H7 (cell line): ENCODE measurements around the gene MEGF6. TPM values are rescaled to one million over a fixed set of nuclear protein-coding genes. Genes with fewer than 3 reads are reported as not detected.
"Not testable (repeated sequence)": the region's sequence is repeated elsewhere in the genome, so short reads cannot be mapped to it uniquely, and the experiment has no call there.

Experiments
- DNase-seq: peaks from one replicate; pipeline ENCODE4 v3.0.0; 2012
- H3K27me3 ChIP-seq: 2 replicates; pipeline ENCODE4 v1.6.0; 2011; ENCODE audit warnings: mild to moderate bottlenecking, low read length; ENCODE audit not compliant: control insufficient read depth, insufficient read depth
- H3K36me3 ChIP-seq: replicated peaks from 2 replicates; pipeline ENCODE4 v1.5.1; 2011; ENCODE audit warnings: low read length; ENCODE audit not compliant: control insufficient read depth, insufficient read depth
- H3K4me3 ChIP-seq: 2 replicates; pipeline ENCODE4 v1.5.1; 2011; ENCODE audit warnings: low read depth, mild to moderate bottlenecking, control low read depth, low read length, moderate library complexity; ENCODE audit not compliant: insufficient read depth
- total RNA-seq: library from RNA; depleted of rRNA; stranded (reverse); fragments of >200 nt; shearing (Covaris generic); gene quantifications from 2 replicates; pipeline ENCODE4 v1.2.3, GENCODE V29; 2014

The MEGF6 gene
- total RNA-seq, 1 experiment from 2014 or later, result 27.1 TPM

DNA sequence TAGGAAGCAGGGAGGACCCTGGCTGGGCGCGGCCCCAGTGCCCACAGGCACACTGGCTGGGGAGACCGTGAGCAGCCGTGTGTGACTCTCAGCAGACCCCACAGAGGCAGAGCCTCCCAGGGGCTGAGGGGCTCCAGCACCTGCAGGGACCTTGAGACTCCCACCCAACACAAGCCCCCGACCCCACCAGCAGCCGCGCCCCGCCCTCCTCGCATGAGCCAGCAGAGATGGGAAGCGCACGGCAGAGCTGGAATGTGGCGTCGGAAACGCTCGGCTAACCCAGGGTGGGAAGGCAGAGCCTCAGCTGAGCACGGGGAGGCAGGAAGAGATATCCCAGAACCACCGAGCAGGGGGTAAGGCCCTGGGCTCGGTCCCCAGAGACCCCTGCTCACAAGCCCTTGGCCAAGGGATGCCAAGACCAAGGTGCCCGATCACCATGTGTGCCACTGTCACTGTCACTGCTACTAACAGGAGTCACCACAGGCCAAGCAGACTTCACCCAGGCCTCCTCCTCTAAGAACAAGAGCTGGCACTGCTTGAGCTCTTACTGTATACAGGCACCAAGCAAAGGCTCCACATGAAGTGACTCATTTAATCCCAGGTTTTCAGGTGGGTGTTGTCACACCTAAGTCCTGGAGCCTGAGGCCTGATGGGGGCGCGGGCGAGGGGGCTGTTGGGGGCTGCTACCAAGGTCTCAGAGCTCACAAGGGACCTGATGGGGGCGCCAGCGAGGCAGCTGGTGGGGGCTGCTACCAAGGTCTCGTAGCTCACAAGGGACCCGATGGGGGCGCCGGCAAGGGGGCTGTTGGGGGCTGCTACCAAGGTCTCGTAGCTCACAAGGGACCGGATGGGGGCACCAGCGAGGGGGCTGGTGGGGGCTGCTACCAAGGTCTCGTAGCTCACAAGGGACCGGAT, 20.1 kb downstream of the MEGF6 start:
- H3K4me3 ChIP-seq, result no peak overlapping the region
- no peaks in the 10 kb centered on the region for H3K27me3 ChIP-seq
- no peaks in the 10 kb centered on the region for H3K36me3 ChIP-seq
- peak; percentile 90 for DNase-seq

DNA sequence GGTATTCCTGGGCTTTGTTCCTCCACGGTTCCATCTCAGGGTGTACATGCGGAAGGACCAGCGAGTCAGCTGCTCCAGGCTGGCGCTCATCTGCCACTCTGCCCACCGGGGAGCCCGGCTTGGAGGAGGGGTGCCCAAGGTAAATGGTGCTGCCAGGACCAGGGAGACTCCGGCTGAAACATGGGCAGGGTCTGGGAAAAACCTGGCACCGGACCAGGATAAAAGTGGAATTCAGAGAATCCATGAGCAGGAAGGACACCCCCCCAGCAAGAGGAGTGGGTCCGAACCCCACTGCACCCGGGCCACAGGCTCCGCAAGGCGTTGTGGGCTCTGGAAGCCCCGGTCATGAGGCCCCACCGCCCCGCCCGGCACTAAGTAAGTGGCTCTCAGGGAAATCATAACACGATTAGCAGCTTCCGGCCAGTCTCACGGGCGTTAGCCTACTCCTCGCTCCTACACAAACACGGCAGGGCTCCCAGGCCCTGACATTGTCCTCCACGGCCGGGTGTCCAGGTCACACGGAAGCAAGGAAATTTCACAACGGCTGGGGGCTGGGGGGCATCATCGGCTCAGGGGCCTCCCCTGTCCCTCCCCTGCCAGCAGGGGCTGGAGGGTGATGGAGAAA, 21.1 kb downstream of the MEGF6 start:
- Histone ChIP-seq H3K36me3 (no peaks in the 10 kb centered on the region; the same call in 1 of the 2 replicates), H3K27me3 (no peaks in the 10 kb centered on the region), H3K4me3 (no peak overlapping the region)
- DNase-seq, result no peak

GRCh38 chr1:3588395-3588794, 22.9 kb downstream of the MEGF6 start:
- no peak overlapping the region for H3K4me3 ChIP-seq
- no peak for DNase-seq
- H3K27me3 ChIP-seq, result no peaks in the 10 kb centered on the region
- H3K36me3 ChIP-seq, result no peaks in the 10 kb centered on the region; the same call in none of the 2 replicates

- Histone ChIP-seq H3K4me3 (no peak overlapping the region), H3K27me3 (no peaks in the 10 kb centered on the region), H3K36me3 (no peaks in the 10 kb centered on the region; the same call in none of the 2 replicates)
- DNase-seq, result no peak
Observed at GRCh38 chr1:3586986-3587759, 24.1 kb downstream of the MEGF6 start.

- no peak overlapping the region for H3K4me3 ChIP-seq
- DNase-seq, result no peak
- H3K27me3 ChIP-seq, result no peaks in the 10 kb centered on the region
- no peaks in the 10 kb centered on the region; the same call in none of the 2 replicates for H3K36me3 ChIP-seq
Observed at GRCh38 chr1:3585940-3586568, 25.3 kb downstream of the MEGF6 start.

DNA sequence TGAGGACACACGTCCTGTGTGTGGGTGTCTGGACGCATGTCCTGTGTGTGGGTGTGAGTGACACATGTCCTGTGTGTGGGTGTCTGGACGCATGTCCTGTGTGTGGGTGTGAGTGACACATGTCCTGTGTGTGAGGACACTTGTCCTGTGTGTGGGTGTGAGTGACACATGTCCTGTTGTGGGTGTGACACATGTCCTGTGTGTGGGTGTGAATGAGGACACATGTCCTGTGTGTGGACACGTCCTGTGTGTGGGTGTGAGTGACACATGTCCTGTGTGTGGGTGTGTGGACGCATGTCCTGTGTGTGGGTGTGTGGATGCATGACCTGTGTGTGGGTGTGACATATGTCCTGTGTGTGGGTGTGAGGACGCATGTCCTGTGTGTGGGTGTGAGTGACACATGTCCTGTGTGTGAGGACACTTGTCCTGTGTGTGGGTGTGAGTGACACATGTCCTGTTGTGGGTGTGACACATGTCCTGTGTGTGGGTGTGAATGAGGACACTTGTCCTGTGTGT, 25.9 kb downstream of the MEGF6 start:
- H3K27me3 ChIP-seq, H3K4me3 ChIP-seq, H3K36me3 ChIP-seq, DNase-seq: not testable (repeated sequence)

DNA sequence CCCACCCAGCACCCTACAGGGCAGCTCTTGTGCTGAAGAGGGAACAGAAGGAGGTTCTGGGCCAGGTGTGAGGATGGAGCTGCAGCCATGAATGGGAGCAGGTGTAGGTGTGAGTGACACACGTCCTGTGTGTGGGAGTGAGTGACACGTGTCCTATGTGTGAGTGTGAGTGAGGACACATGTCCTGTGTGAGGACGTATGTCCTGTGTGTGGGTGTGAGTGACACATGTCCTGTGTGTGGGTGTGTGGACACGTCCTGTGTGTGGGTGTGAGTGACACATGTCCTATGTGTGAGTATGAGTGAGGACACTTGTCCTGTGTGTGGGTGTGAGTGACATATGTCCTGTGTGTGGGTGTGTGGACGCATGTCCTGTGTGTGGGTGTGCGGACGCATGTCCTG, 26.4 kb downstream of the MEGF6 start:
- H3K4me3 ChIP-seq, result no peak overlapping the region
- no peak for DNase-seq
- no peaks in the 10 kb centered on the region; the same call in none of the 2 replicates for H3K36me3 ChIP-seq
- H3K27me3 ChIP-seq, result no peaks in the 10 kb centered on the region

- not testable (repeated sequence) for H3K36me3 ChIP-seq, H3K4me3 ChIP-seq, H3K27me3 ChIP-seq
Observed at GRCh38 chr1:3583751-3584150, 27.6 kb downstream of the MEGF6 start.

GRCh38 chr1:3581296-3582036, 29.8 kb downstream of the MEGF6 start:
- H3K27me3 ChIP-seq, result no peaks in the 10 kb centered on the region
- H3K36me3 ChIP-seq, result no peaks in the 10 kb centered on the region; the same call in none of the 2 replicates
- H3K4me3 ChIP-seq, result no peak overlapping the region
- DNase-seq, result no peak

More at GRCh38 chr1:3583751-3584150, 27.6 kb downstream of the MEGF6 start:
- DNase-seq, result not testable (repeated sequence)

DNA sequence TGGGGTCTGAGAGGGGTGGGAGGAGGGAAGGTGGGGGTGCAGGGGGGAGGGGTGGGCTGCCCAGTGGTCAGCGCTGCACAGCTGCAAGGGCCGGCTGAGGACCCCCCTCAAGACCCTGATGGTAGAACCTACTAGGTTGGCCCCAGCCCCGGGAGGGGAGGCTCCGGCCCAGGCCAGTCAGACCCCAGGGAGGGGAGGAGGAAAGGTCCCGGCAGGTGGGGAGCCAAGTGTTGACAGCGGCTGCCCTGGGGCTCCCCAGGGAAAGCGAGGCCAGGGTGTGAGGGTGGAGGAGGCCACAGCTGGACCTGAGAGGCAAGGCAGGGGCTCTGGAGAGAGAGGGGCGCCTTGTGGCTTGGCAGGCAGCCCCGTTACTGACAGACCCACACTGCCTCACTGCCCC, 31.1 kb downstream of the MEGF6 start:
- no peaks in the 10 kb centered on the region; the same call in 1 of the 2 replicates for H3K36me3 ChIP-seq
- DNase-seq, result no peak
- no peaks in the 10 kb centered on the region for H3K27me3 ChIP-seq
- no peak overlapping the region for H3K4me3 ChIP-seq

- Histone ChIP-seq H3K36me3 (no peaks in the 10 kb centered on the region), H3K4me3 (no peak overlapping the region), H3K27me3 (no peaks in the 10 kb centered on the region)
- DNase-seq, result no peak
Observed at GRCh38 chr1:3579626-3580025, 31.7 kb downstream of the MEGF6 start.

GRCh38 chr1:3578906-3579305, 32.4 kb downstream of the MEGF6 start:
- Histone ChIP-seq H3K36me3 (no peaks in the 10 kb centered on the region), H3K4me3 (no peak overlapping the region), H3K27me3 (no peaks in the 10 kb centered on the region)
- no peak for DNase-seq

DNA sequence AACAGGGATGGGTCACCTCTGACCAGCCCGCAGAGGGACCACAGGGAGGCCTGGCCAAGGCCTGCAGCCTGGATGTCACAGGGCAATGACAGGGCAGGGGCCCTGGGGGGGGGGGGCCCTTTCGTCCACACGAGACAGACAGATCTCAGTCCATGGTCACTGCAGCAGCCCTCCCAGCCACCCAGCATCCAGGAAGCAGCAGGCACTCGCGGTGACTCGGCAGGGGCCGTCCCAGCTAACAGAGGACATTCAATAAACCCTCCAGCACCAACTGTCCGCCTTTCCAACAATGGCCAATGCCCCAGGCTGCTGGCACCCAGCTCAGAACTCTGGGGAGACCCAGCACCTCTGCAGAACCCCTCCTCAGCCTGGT, 32.9 kb downstream of the MEGF6 start:
- Histone ChIP-seq H3K36me3 (no peaks in the 10 kb centered on the region), H3K4me3 (no peak overlapping the region), H3K27me3 (no peaks in the 10 kb centered on the region)
- DNase-seq, result no peak
